HG03025 (cell line): ENCODE measurements around the gene ARHGEF10L.

Experiments
- ATAC-seq: cut with Tn5 transposase; IDR thresholded peaks from one replicate; pipeline ENCODE4 v1.9.1; 2021; ENCODE audit warnings: mild to moderate bottlenecking, moderate library complexity; ENCODE audit not compliant: unreplicated experiment, low FRiP score

ARHGEF10L gene

DNA sequence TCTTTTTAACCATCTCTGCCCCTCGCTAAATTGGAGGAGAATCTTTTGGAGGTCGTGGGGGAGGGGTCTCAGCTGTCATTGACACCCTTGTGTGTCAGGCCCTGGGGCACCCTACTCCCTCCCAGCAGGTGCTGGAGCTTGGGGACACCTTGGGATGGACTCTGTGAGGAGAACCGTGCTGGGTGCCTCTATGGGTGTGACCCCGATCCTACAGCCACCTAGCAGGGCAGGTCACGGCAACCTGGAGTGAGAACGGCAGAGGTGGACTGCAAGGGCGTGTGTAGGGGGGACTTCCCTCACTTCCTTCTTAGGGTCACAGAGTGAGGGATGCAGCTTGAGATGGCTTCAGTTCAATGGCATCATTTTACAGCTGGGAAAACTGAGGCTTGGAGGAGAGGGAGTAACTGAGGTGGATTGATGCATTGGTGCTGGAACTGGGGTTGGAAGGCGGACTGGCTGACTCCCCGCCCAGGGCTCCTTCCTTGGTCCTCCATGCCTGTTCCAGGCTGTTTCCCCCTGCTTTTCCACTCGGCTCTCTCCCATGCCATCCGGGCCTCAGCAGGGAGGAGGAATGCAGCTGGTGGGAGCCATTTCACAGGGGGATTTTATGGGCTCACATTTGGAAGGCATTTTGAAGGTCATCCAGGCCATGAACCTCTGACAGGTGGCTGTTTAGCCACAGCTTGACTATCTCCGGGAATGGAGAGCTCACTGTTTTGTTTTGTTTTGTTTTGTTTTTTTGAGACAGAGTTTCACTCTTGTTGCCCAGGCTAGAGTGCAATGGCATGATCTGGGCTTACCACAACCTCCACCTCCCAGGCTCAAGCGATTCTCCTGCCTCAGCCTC is 18.8 kb upstream of the ARHGEF10L start:
- ATAC-seq = no peak

DNA sequence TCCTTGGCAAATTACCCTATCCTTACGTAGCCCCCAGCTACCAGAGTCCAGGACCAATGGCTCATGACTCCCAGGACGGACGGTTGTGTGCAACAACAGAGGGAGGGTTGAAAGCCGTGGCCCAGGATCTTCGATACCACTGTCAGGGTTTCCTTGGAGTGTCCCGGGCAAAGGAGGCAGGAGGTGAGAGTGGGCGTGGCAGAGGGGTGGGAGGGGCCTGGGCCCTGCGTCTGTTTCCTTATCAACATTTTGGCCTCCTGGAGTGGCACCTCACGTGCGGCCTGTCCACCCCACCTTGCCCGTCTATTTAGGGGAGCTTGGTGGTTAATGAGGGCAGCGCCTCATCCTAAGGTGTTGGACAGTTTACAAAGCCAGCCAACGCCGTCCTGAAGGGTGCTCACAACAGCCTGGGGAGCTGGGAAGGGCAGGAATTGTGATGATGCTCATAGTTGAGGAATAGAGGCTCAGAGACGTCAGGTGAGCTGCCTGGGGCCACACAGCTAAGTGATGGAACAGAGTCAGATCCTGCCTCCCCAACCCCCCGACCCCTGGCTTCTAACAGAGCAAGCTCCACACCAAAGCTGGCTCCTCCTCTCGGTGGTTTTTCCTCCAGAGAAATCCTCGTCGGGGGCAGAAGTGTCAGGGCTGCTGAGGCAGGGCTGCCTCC is 17.4 kb upstream of the ARHGEF10L start:
- no peak for ATAC-seq

DNA sequence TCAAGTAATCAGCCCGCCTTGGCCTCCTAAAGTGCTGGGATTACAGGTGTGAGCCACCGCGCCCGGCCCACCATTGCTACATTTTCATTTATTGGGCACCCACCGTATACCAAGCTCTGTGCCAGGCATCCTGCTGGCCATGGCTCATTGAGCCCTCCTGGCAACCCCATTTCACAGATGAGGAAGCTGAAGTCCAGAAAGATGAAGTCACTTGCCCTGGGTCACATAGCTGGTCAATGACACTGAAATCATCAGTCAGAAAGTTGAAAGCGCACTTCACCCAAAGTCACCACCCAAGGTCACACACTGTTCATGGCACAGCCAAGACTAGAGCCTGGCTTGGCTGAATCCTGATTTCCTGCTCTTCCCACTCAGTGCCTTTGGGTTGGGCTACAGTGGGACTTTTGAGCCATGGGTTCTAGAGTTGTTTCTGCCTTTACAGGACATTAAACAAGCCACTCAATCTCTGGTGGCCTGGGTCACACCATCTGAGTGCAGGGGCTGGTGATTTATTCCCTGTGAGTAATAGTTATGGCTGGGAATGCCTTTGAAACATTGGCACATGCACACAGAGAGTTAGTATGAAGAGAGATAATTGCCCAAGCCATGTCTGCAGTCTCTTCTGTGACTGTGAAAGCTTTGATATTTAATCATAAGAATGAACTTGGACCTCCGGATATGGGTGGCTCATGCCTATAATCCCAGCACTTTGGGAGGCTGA is 16.0 kb upstream of the ARHGEF10L start:
- ATAC-seq = no peak

DNA sequence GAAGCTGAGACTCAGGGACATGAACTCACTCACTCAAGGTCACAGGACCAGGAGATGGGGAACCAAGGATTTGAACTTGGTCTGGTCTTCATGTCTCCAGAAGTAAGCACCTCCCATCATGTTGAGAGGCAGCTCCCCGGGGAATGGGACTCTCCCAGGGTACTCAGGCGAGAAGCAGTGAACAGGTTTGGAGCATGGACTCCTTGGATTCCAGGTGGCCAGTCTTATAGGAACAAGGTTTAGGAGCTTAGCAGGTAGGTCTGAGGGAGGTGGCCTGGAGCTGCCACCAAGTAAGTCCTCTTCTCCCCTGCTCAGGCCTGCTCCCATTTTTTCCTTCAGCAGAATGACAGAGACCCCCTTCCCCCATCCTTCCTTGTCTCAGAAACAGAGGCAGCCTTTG is 14.9 kb upstream of the ARHGEF10L start:
- no peak for ATAC-seq

DNA sequence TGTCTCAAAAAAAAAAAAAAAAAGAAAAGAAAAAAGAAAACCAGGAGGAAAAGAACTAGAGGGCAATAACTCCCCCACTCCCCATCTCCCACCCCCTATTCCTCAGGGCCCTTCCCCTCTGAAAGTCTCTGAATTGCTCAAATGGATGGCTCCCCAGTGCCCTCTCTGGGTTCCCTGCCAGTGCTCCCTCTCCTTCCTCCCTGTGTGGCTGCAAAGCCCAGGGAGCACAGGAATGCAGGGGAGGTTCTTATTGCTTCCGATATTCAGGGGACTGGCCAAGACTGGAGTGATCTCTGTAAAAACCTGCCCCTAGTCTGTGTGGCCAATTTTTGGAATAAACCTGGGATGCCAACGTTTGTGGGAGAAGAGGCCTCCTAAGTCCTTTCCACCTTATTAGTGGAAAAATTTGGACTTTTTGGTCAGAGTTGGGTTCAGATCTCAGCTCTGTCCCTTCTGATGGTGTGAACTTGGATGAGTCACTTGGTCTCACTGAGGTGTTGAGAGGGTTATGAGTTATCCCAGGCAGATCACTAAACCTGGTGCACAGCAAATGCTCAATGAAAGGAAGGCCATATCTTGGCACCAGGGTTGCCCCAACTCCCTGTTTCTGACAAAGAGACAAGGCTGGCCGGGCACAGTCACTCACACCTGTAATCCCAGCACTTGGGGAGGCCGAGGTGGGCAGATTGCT is 13.4 kb upstream of the ARHGEF10L start:
- ATAC-seq = no peak

DNA sequence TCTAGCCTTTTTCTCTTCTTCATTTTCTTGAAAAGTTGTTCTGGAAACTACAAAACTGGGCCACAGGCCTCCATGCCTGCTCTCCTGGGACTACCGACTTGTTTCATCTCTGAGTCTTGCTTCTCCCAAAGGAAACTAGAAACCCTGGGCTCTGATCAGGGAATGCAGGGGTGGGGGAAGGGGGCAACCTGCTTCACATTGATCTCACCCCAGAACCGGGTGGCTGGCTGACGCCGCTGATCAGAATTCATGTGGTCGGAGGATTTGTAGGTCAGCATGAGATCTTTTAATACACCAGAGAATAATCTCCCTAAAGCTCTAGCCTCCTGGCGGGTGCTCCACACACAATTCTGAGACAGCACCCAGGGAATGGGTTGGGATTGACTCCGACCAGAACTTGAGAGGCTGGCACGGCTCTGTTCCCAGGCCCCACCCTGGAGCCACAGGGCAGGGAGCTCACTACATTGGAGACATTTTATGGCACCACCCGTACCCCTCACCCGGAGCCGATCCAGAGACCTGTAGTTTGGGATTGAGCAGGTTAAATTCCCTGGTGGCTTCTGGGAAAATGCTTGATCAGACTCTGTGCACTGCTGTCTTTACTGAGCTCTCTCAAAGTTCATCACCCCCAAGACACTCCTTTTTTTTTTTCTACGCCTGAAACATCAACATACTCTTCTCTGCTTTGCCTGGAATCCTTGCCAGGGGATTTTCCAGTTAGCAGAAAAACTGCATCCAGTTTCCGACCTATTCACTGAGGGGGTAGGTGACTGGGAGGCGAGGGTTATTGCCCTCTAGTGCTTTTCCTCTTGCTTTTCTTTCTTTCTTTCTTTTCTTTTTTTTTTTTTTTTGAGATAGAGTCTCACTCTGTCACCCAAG is 12.2 kb upstream of the ARHGEF10L start:
- no peak for ATAC-seq

DNA sequence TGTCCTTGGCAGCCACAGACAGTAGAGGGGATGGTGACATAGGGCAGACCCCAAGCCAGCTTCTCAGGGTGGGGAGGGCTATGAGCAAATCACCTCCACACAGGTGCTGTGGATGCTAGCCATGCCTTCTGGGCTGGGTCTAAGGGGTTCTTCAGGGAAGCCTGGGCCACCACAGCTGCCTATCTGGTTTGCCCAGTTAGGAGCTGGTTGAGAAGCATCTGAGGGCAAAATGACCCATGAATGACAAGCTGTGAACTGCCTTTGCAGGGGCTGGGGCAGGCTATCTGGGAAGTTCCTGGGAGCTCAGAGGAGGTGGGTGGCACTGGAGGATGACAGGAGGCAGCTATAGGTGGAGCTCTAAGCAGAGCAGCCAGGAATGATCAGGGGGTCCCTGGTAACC is 10.1 kb upstream of the ARHGEF10L start:
- no peak for ATAC-seq

DNA sequence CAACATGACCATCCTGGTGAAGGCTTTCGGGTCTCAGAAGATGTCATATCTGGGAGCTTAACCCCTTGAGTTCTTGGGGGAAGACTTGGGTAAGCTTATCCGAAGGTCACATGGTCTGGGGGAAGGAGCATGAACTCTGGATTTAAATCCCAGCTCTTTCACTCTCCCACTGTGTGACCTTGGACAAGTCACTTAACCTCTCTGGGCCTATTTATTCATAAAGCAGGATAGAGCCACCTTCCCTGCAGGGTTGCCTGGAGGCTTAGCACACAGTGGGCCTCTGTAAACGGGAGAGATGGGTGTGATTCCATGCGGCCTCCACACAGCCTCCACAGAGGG is 8.2 kb upstream of the ARHGEF10L start:
- no peak for ATAC-seq

DNA sequence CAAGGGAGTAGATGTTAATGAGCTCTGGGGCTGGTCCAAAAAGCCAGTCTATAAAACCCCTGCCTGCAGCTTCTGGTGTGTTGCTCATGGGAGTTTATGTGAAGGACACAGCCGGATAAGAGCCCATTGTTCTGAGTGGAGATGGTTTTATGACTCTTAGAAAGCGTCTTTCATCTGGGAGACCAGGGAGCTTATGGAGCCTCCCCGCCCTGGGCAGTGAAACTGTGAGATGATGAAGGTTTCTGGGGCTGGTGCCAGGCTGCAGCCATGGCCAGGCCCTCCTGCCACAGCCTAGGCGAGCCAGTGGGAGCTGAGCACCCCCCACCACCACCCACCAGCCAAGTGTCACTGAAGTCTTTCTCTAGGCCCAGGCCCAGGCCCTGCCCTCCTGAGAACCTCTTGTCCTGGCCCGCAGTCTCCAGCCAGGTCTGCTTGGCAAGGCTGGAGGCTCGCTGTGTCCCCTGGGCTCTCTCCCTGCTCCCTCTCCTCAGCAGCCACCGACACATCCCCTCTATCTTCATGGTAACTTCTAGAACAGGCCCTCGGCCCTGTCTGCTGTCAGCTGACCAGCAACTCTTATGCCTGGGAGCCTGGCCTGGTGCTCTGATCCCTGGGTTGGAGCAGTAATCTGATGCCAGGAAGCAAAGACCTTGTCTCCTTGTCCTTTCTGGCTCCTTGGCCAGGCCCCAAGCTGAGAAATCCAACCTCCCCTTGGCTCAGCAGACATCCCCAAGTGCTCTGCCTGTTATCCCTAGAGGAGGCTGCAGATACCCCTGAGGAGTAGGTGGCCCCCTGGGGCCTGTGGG is 7.6 kb upstream of the ARHGEF10L start:
- no peak for ATAC-seq

DNA sequence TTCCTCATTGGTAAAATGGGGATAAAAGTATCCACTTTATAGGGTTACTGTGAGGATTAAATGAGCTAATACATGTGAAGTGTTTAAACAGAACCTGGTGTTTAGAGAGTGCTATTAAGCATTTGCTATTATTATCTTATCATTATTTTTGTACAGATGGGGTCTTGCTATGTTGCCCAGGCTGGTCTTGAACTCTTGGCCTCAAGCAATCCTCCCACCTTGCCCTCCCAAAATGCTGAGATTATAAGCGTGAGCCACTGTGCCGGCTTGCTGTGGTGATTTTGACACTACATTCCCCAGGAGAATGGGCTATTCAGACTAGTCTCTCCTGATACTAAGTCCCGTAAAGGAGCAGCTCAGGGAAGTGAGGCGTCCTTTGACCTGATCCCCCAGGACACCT is 6.3 kb upstream of the ARHGEF10L start:
- ATAC-seq = no peak

DNA sequence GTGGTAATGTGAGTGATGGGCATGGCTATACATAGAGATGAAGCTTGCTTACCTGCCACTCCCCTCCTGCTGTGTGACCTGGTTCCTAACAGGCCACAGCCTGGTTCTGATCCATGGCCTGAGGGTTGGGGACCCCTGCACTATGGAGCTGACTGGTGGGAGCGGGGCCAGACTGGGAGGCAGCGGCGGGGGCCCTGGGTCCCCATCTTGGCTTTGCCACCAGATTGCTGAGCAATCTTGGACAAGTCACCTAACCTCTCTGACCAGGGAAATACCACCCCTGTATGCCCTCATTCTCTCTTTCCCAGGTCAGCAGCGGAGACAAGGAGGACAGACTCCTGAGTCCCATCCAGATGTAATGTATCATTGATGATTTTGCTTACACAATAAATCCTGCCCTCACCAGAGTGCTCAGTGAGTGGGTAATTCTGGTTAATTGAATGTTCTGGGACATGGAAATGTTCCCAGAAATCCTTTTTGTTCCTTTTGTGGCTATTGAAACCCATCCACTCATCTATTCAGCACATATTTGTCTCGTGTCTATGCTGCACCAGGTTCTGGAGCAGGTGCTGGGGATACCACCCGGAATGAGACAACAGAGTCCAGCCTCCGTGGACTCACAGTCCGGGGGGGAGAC is 4.1 kb upstream of the ARHGEF10L start:
- ATAC-seq = no peak

DNA sequence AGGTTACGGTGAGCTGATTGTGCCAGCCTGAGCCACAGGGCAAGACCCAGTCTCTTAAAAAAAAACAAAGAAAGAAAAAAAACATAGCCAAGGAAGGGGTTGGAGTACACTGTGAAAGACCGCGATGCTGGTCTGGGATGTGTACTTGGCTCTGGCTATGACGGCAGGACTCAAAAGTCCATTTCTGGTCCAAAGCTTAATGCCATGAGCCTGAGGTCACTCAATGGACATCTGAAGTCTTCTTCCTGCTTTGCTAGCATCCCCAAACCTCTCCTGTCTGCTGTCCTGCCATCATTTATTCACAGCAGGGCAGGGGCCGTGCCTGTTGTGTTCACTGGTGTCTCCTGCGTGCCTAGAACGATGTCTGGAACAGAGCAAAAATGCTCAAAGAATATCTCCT is 1.5 kb upstream of the ARHGEF10L start:
- no peak for ATAC-seq

DNA sequence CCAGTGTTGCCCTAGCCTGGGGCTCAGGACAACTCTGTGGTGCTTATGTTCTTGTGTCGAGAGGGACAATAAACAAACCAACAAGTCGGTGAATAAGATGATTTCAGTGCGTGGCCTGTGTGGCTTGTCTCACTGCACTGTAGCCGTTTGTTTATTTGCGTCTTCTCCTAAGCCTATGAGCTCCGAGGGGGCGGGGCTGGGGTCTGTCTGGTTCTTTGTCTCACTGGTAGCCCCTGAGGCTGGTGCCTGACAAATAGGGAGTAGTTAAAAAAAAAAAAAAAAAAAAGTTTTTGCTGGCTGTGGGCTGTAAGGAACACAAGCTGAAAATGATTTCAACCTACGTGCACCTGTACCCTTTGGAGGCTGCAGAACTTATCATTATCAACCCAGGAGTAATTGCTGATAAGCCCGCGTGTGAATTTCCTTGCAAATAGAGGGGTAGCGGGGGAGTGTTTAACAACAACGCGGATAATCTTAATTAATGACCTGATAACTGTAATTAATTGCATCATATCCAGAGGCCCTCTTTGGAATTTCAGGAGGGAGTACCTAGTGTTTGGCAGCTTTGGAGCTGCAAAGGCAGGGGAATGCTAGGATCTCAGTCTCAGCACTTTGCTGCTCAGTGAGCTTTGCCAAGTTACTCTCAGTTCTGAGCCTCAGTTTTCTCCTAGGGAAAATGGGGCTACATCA is 925 bp upstream of the ARHGEF10L start:
- no peak for ATAC-seq

DNA sequence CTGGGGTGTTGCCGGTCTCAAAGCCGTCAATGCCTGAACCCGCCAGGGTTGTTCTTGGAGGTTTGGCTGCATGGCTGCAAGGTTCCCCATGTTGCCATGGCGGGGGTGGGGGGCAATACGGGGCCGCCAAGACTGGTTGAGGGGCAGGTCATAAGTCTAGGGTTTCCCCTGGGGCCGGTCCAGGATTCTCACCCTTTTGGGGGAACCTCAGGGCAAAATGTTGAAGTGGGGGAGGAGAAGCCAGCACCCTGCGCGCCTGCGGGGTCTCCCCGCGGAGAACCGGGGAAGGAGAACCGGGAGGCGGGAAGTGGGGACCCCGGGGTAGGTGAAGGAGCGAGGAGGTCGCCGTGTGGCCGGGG is 401 bp upstream of the ARHGEF10L start:
- ATAC-seq = no peak

DNA sequence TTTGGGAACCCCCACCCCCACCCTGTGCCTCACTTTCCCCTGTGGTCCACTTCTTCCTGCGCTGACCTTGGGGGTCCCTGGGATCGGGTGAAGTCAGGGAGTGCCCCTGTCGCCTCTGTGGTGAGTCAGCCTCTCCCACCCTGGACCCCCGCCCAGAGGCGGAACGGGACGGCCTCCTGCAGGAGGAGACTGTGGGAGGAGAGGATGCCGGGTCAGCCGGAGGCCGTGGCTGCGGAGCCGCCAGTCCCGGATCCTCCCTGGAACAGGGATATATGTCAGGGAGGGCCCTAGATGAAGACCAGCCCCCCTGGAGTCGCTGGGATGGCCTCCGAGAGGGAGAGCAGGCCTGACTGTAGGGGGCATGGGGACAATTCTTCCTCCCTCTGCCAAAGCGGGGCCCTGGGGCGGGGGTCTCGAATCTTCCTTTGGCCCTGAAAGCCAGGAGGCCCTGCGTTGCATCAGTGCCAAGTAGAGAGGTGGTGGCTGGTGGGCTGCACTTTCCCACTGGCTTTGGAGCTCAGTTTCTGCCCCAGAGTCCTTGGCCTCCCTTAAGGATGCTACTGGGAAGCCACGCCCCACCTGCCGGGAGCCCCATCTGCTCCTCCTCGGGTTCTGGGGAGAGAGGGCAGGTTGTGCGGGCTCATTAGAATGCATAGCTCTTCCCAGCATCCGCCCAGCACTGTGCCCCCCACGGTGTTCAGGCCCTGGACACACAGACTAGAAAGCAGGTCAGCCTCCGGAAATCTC is 930 bp downstream of the ARHGEF10L start:
- no peak for ATAC-seq

DNA sequence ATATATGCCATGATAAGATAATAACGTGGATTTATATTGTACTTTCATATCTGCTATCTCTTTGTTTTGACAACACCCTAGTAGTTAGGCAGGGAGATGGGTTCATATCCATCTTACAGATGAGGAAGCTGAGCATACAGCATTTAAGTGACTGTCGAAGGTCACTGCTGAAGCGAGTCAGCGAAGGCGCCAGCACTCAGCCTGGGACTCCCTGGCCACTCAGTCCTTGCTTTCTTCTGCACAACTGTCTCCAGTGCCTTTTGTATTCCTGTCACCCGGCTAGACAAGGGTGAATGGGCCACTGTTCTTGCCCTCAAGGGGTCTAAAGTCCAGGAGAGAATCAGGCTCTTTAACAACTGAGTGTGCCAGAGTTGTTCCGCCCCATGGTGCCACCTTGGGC is 3.1 kb downstream of the ARHGEF10L start:
- no peak for ATAC-seq

DNA sequence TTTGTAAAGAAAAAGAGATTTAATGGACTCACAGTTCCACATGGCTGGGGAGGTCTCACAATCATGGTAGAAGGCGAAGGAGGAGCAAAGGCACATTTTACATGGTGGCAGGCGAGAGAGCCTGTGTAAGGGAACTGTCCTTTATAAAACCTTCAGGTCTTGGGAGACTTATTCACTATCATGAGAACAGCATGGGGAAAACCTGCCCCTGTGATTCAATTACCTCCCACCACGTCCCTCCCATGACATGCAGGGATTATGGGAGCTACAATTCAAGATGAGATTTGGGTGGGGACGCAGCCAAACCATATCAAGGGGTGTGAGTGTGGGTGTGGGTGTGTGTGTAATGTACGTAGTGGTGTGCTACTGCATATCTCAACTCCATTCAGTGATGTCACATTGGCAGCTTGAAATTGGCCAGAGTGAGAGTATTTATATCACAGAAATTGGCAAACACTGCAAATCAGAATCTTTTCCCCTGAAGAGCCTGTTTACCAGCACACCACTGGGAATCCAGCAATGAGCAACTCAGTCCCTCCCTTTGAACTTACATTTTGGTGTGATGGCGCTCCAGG is 5.4 kb downstream of the ARHGEF10L start:
- ATAC-seq = no peak
